HCT116 (cell line): ENCODE results near the gene FARP1. TPM values are rescaled to one million over a fixed set of nuclear protein-coding genes. Genes with fewer than 3 reads are reported as not detected.

Source experiments
- ATAC-seq: fragments of 200-7000 bp; cut with Tn5 transposase; 2 replicates; pipeline ENCODE4 v1.9.1; 2020; ENCODE audit warnings: mild to moderate bottlenecking, moderate library complexity
- BruUV-seq: library from RNA; stranded (reverse); fragments of 400-500 nt; replicated peaks from 2 replicates; lab custom pipeline; 2021; lab: Mats Ljungman, UMichigan
- CTCF ChIA-PET: fragments of 300-600 bp; sonication (Branson Sonifier 250); formaldehyde crosslinking; loops from one replicate; lab custom pipeline; 2021; ENCODE audit warnings: antibody characterized with exemption; lab: Charles Lee
- POLR2A ChIA-PET: fragments of 300-600, 350-600 bp; sonication (Branson Sonifier 250); formaldehyde crosslinking; loops from one replicate; lab custom pipeline; 2021; ENCODE audit warnings: antibody characterized with exemption; lab: Charles Lee
- RAD21 ChIA-PET, 2 experiments: fragments of 300-600 bp; sonication (Branson Sonifier 250); formaldehyde crosslinking; loops; one replicate each; lab custom pipeline; 2023; ENCODE audit warnings: low total read pairs in 2 of 2; ENCODE audit not compliant: uncharacterized antibody in 2 of 2, unreplicated experiment in 2 of 2, low non-redundant PET in 1 of 2; lab: Charles Lee
- DNase-seq: peaks from one replicate; pipeline ENCODE4 v3.0.0-alpha.2; 2010; ENCODE audit warnings: low read depth, low spot score
- H2AFZ ChIP-seq: fragments of 200-600 bp; shearing (Covaris generic), sonication (generic); 2 replicates; pipeline ENCODE4 v1.6.1; 2017; ENCODE audit warnings: low read depth, mixed run types, mixed read lengths, antibody characterized with exemption, low read length; ENCODE audit not compliant: poor library complexity, severe bottlenecking
- H3K27ac ChIP-seq: 2 replicates; pipeline ENCODE4 v1.5.1; 2012; ENCODE audit warnings: low read depth, low read length
- H3K27me3 ChIP-seq: fragments of 200-600 bp; sonication (generic); 2 replicates; pipeline ENCODE4 v1.6.1; 2016; ENCODE audit warnings: mixed run types, low read length, mixed read lengths; ENCODE audit not compliant: insufficient read depth
- H3K36me3 ChIP-seq, 2 experiments: fragments of 200-500 bp in 1 of 2; fragments of 200-600 bp in 1 of 2; sonication (Bioruptor generic) in 1 of 2; sonication (generic) in 1 of 2; 2 replicates each; pipeline versions ENCODE4 v1.5.1 to v1.6.1; 2014 to 2016; ENCODE audit warnings: low read length in 2 of 2, inconsistent platforms in 1 of 2, mixed read lengths in 1 of 2, mixed run types in 1 of 2; ENCODE audit not compliant: insufficient read depth in 2 of 2, control insufficient read depth in 1 of 2
- H3K4me1 ChIP-seq, 2 experiments: fragments of 200-600 bp in 1 of 2; sonication (generic) in 1 of 2; 2 replicates each; pipeline versions ENCODE4 v1.5.1 to v1.6.1; 2012 to 2017; ENCODE audit warnings: low read length in 2 of 2, inconsistent platforms in 1 of 2, mild to moderate bottlenecking in 1 of 2, mixed read lengths in 1 of 2, mixed run types in 1 of 2, moderate library complexity in 1 of 2; ENCODE audit not compliant: insufficient read depth in 2 of 2, control insufficient read depth in 1 of 2
- H3K4me2 ChIP-seq: fragments of 200-600 bp; sonication (generic); 2 replicates; pipeline ENCODE4 v1.6.1; 2017; ENCODE audit warnings: mixed run types, low read length, mixed read lengths
- H3K4me3 ChIP-seq, 2 experiments: fragments of 200-600 bp in 1 of 2; sonication (generic) in 1 of 2; replicated peaks in 1 of 2; 2 replicates each; pipeline ENCODE4 v1.5.1; 2011 to 2016; ENCODE audit warnings: low read length in 2 of 2, control low read depth in 1 of 2, low read depth in 1 of 2, mild to moderate bottlenecking in 1 of 2, mixed read lengths in 1 of 2, mixed run types in 1 of 2
- H3K79me2 ChIP-seq: fragments of 200-600 bp; sonication (generic); 2 replicates; pipeline ENCODE4 v1.6.1; 2017; ENCODE audit warnings: mild to moderate bottlenecking, mixed run types, low read length, moderate library complexity, mixed read lengths; ENCODE audit not compliant: insufficient read depth
- H3K9ac ChIP-seq: fragments of 200-600 bp; sonication (generic); 2 replicates; pipeline ENCODE4 v1.6.1; 2016; ENCODE audit warnings: low read length, mixed read lengths
- H3K9me2 ChIP-seq: fragments of 200-600 bp; sonication (generic), shearing (Covaris generic); 2 replicates; pipeline ENCODE4 v1.6.1; 2017; ENCODE audit warnings: mixed run types, mild to moderate bottlenecking, moderate library complexity; ENCODE audit not compliant: insufficient read depth
- H3K9me3 ChIP-seq, 2 experiments: fragments of 200-500 bp in 1 of 2; fragments of 200-600 bp in 1 of 2; sonication (Bioruptor generic) in 1 of 2; sonication (generic) in 1 of 2; 2 replicates each; pipeline ENCODE4 v1.6.1; 2014 to 2017; ENCODE audit warnings: low read length in 2 of 2, mixed read lengths in 2 of 2, inconsistent platforms in 1 of 2, low read depth in 1 of 2, mild to moderate bottlenecking in 1 of 2, mixed run types in 1 of 2, moderate library complexity in 1 of 2; ENCODE audit not compliant: control insufficient read depth in 1 of 2, insufficient read depth in 1 of 2
- H4K20me1 ChIP-seq: fragments of 200-600 bp; sonication (generic), shearing (Covaris generic); 2 replicates; pipeline ENCODE4 v1.6.1; 2017; ENCODE audit warnings: mixed run types, mild to moderate bottlenecking, moderate library complexity; ENCODE audit not compliant: insufficient read depth
- ATF3 ChIP-seq: IDR thresholded peaks from 2 replicates; pipeline ENCODE4 v1.6.1; 2012
- CEBPB ChIP-seq: IDR thresholded peaks from 2 replicates; pipeline ENCODE4 v1.6.1; 2012; ENCODE audit warnings: low read depth
- EGR1 ChIP-seq: IDR thresholded peaks from 2 replicates; pipeline ENCODE4 v1.6.1; 2012; ENCODE audit warnings: low read depth
- ELF1 ChIP-seq: IDR thresholded peaks from 2 replicates; pipeline ENCODE4 v1.6.1; 2012; ENCODE audit warnings: low read depth, borderline replicate concordance
- EZH2phosphoT487 ChIP-seq: fragments of 200-600 bp; IDR thresholded peaks from 2 replicates; pipeline ENCODE4 v1.6.1; 2018; ENCODE audit warnings: antibody characterized with exemption, borderline replicate concordance
- FOSL1 ChIP-seq: IDR thresholded peaks from 2 replicates; pipeline ENCODE4 v1.6.1; 2012; ENCODE audit warnings: low read depth
- JUND ChIP-seq: IDR thresholded peaks from 2 replicates; pipeline ENCODE4 v1.6.1; 2012
- POLR2A ChIP-seq: IDR thresholded peaks from 2 replicates; pipeline ENCODE4 v1.7.0; 2011; ENCODE audit warnings: borderline replicate concordance; ENCODE audit not compliant: insufficient read depth, insufficient read length; ENCODE audit errors: extremely low read depth
- SIN3A ChIP-seq: IDR thresholded peaks from 2 replicates; pipeline ENCODE4 v1.6.1; 2012; ENCODE audit warnings: low read depth
- SP1 ChIP-seq: IDR thresholded peaks from 2 replicates; pipeline ENCODE4 v1.6.1; 2012; ENCODE audit warnings: low read depth
- SRF ChIP-seq: IDR thresholded peaks from 2 replicates; pipeline ENCODE4 v1.6.1; 2012; ENCODE audit warnings: low read depth
- TCF7L2 ChIP-seq: IDR thresholded peaks from 2 replicates; pipeline ENCODE4 v1.7.0; 2011; ENCODE audit warnings: borderline replicate concordance, inconsistent platforms; ENCODE audit not compliant: insufficient read depth, insufficient read length; ENCODE audit errors: extremely low read depth
- YY1 ChIP-seq: IDR thresholded peaks from 2 replicates; pipeline ENCODE4 v1.6.1; 2011; ENCODE audit warnings: low read length, low read depth, moderate library complexity, mild to moderate bottlenecking; ENCODE audit not compliant: insufficient replicate concordance; ENCODE audit errors: extremely low read depth
- ZFX ChIP-seq: fragments of 450-650 bp; IDR thresholded peaks from 2 replicates; pipeline ENCODE4 v1.6.1; 2017
- ZNF274 ChIP-seq: fragments of 200-500 bp; sonication (Bioruptor generic); IDR thresholded peaks from 2 replicates; pipeline ENCODE4 v1.6.1; 2014; ENCODE audit warnings: mild to moderate bottlenecking, low read depth, low read length, inconsistent platforms
- intact Hi-C: fragments of 100-400 bp; cut with micrococcal nuclease; formaldehyde crosslinking; loops from 2 replicates; pipeline ENCODE4 v1.10.0; 2022
- total RNA-seq: library from RNA; stranded (reverse); gene quantifications from one replicate; pipeline ENCODE4 v1.2.1, GENCODE V29; 2021; ENCODE audit not compliant: unreplicated experiment
- TF ChIP-seq, protein P1 (sequence below): IDR thresholded peaks from 2 replicates; pipeline ENCODE4 v1.6.1; 2012
- TF ChIP-seq, protein P2 (sequence below): IDR thresholded peaks from 2 replicates; pipeline ENCODE4 v1.6.1; 2011; ENCODE audit warnings: mild to moderate bottlenecking, low read length, moderate library complexity; ENCODE audit not compliant: insufficient replicate concordance; ENCODE audit errors: extremely low read depth

The FARP1 gene
- total RNA-seq, 1 experiment from 2014 or later: 30.5 TPM

DNA sequence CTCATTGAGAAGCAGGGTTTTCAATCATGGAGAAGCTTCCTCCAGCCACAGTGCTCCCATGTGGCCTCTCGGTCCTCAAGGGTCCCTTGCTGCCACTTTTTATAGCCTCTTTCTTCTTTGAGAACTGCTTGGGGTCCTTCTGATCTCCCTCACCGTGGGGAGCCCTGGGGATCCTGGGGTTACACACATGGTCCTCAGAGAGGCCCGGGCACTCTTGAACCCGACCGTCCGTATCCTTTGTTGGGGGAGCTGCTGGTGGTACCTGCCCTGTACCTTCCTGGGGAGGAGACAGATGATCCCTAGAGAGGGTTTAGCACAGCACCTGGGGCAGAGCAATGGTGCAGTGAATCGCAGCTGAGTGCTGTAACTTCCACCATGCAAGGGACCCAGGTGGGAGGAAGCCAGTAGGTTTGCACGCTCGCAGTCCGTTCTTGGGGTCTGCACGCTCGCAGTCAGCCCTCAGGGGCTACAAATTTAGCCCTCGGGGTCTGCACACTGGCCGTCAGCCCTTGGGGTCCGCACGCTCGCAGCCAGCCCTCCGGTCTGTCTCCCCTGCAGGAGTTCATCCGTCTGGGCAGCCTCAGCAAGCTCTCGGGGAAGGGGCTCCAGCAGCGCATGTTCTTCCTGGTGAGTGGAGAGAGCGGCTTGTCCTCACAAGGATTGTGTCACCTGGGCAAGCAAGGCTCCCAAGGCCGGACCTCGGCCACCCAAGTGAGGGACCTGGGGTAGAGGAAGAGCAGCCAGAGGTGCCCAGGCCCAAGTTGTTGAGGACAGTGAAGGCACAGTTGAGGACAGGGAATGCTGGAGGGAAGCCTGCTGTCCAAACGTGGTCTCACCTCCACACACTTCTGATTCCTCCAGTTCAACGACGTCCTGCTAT lies 295.6 kb downstream of the FARP1 start:
- no peak for DNase-seq
- no peak overlapping the region for H3K9ac ChIP-seq
- no TSS peak for BruUV-seq
- RAD21 ChIA-PET: no interaction called here
- H3K4me1 ChIP-seq: peaks cover 0 to 13% of the 10 kb centered on the region in 2 experiments; a peak in 2 of 4 replicates
- no peak overlapping the region for H3K27ac ChIP-seq
- H3K9me3 ChIP-seq: no peaks in the 10 kb centered on the region
- intact Hi-C loops: no loop called here
- H4K20me1 ChIP-seq: no peaks in the 10 kb centered on the region
- no peaks in the 10 kb centered on the region for H3K9me2 ChIP-seq
- ATAC-seq: no peak
- H3K4me2 ChIP-seq: no peak overlapping the region
- CTCF ChIA-PET: no interaction called here
- H2AFZ ChIP-seq: no peak overlapping the region
- POLR2A ChIA-PET: no interaction called here
- no peak overlapping the region for H3K4me3 ChIP-seq
- TF ChIP-seq CEBPB (no peak), SRF (no peak), ZFX (no peak), POLR2A (no peak), ZNF274 (no peak)
- TF ChIP-seq, protein P1, sequence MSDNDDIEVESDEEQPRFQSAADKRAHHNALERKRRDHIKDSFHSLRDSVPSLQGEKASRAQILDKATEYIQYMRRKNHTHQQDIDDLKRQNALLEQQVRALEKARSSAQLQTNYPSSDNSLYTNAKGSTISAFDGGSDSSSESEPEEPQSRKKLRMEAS: no peak
- no peaks in the 10 kb centered on the region for H3K36me3 ChIP-seq
- H3K27me3 ChIP-seq: no peaks in the 10 kb centered on the region
- no peaks in the 10 kb centered on the region for H3K79me2 ChIP-seq

DNA sequence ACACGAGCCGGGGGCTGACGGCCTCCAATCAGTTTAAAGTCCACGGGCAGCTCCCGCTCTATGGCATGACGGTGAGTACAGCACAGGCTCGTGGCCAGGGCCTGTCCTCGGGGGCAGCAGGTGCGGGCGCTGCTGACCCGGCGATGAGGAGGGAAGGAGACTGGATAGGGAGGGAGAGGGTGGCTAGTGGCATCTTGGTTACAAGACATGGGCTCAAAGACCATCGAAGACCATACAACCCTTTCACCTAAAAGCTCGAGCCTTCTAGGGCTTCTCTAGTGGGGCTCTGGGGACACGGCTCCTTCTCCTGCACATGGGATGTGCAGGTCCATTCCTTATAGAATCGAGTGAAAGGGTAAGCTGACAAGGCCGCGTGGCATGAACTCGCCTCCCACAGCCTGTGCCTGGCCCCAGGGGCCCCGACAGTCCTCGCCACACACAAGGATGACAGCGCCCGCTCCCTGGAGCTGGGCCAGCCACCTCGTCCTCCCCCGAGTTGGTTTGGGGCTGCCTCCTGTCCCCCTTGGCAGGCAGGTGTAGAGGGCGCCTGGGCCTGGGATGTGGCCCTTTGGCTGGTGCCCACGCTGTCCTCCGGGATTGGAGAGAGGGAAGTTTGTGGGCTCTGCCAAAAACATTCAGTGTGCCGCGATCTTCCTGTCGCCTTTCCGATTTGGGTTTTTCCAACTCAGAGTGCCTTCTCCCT lies 296.4 kb downstream of the FARP1 start:
- BruUV-seq: no TSS peak
- Histone ChIP-seq H3K79me2 (no peaks in the 10 kb centered on the region), H2AFZ (no peak overlapping the region), H3K27ac (no peak overlapping the region), H3K9me3 (no peaks in the 10 kb centered on the region), H3K27me3 (no peaks in the 10 kb centered on the region), H3K36me3 (no peaks in the 10 kb centered on the region), H3K4me3 (no peak overlapping the region), H3K9ac (no peak overlapping the region), H4K20me1 (no peaks in the 10 kb centered on the region), H3K4me2 (no peak overlapping the region), H3K9me2 (no peaks in the 10 kb centered on the region), H3K4me1 (peaks cover 0 to 20% of the 10 kb centered on the region in 2 experiments; a peak in 2 of 4 replicates)
- RAD21 ChIA-PET: no interaction called here
- CTCF ChIA-PET: no interaction called here
- DNase-seq (no peak), ATAC-seq (no peak)
- POLR2A ChIA-PET: no interaction called here
- intact Hi-C loops: no loop called here
- TF ChIP-seq, protein P2, sequence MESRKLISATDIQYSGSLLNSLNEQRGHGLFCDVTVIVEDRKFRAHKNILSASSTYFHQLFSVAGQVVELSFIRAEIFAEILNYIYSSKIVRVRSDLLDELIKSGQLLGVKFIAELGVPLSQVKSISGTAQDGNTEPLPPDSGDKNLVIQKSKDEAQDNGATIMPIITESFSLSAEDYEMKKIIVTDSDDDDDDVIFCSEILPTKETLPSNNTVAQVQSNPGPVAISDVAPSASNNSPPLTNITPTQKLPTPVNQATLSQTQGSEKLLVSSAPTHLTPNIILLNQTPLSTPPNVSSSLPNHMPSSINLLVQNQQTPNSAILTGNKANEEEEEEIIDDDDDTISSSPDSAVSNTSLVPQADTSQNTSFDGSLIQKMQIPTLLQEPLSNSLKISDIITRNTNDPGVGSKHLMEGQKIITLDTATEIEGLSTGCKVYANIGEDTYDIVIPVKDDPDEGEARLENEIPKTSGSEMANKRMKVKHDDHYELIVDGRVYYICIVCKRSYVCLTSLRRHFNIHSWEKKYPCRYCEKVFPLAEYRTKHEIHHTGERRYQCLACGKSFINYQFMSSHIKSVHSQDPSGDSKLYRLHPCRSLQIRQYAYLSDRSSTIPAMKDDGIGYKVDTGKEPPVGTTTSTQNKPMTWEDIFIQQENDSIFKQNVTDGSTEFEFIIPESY: no peak
- no peak for TF ChIP-seq ELF1
- no peak for TF ChIP-seq EZH2phosphoT487
- no peak for TF ChIP-seq ATF3
- TF ChIP-seq JUND: no peak
- TF ChIP-seq, protein P1: no peak
- no peak for TF ChIP-seq TCF7L2
- no peak for TF ChIP-seq FOSL1
- no peak for TF ChIP-seq POLR2A
- no peak for TF ChIP-seq YY1
- TF ChIP-seq ZFX: no peak
- no peak for TF ChIP-seq SP1
- no peak for TF ChIP-seq EGR1
- TF ChIP-seq SRF: no peak
- TF ChIP-seq SIN3A: no peak
